HepG2 (cell line): ENCODE results near the gene NDUFS2. TPM values are rescaled to one million over a fixed set of nuclear protein-coding genes. Genes with fewer than 3 reads are reported as not detected.
A peak's percentile ranks its signal among the peaks of the same experiment; 100 is the strongest.

Experiments used
- BCL6 ChIP-seq: IDR thresholded peaks from 2 replicates; pipeline ENCODE4 v1.6.1; 2016; ENCODE audit warnings: missing genetic modification reagents, missing compliant biosample characterization
- EP300 ChIP-seq, 3 experiments: sonication (generic) in 1 of 3; formaldehyde crosslinking in 1 of 3; IDR thresholded peaks; 2 replicates each; pipeline versions ENCODE4 v1.5.1 to v1.6.1; 2011 to 2020; ENCODE audit warnings: low read depth in 2 of 3, low read length in 2 of 3, borderline replicate concordance in 1 of 3, improper control_type of control experiment in 1 of 3, mild to moderate bottlenecking in 1 of 3, missing genetic modification reagents in 1 of 3, moderate library complexity in 1 of 3
- HCFC1 ChIP-seq: fragments of 150-350 bp; IDR thresholded peaks from 2 replicates; pipeline ENCODE4 v1.6.1; 2014; ENCODE audit warnings: low read depth, low read length
- HDAC6 ChIP-seq: fragments of 200-600 bp; sonication (generic); IDR thresholded peaks from 2 replicates; pipeline ENCODE4 v1.7.0; 2017; ENCODE audit warnings: mild to moderate bottlenecking, antibody characterized with exemption, low read length, low read depth
- MAX ChIP-seq: IDR thresholded peaks from 2 replicates; pipeline ENCODE4 v1.6.1; 2012; ENCODE audit warnings: inconsistent platforms
- PCBP1 ChIP-seq: fragments of 200-400 bp; formaldehyde crosslinking; IDR thresholded peaks from 2 replicates; pipeline ENCODE4 v1.6.1; 2017; ENCODE audit warnings: mild to moderate bottlenecking, low read depth, low read length, borderline replicate concordance
- SIN3B ChIP-seq: fragments of 150-350 bp; IDR thresholded peaks from 2 replicates; pipeline ENCODE4 v1.6.1; 2014; ENCODE audit warnings: low read length
- TBX3 ChIP-seq: fragments of 450-650 bp; IDR thresholded peaks from 2 replicates; pipeline ENCODE4 v1.6.1; 2017; ENCODE audit warnings: antibody characterized with exemption, mild to moderate bottlenecking, inconsistent platforms, borderline replicate concordance
- ZNF430 ChIP-seq: sonication (generic); formaldehyde crosslinking; IDR thresholded peaks from 2 replicates; pipeline ENCODE4 v1.9.0; 2021; ENCODE audit warnings: mild to moderate bottlenecking, missing genetic modification reagents
- ZNF468 ChIP-seq: sonication (generic); formaldehyde crosslinking; IDR thresholded peaks from 2 replicates; pipeline ENCODE4 v1.8.0; 2022; ENCODE audit warnings: mild to moderate bottlenecking, moderate library complexity, missing genetic modification reagents
- ZNF709 ChIP-seq: sonication (generic); formaldehyde crosslinking; IDR thresholded peaks from 2 replicates; pipeline ENCODE4 v1.5.0; 2020; ENCODE audit warnings: mild to moderate bottlenecking, missing genetic modification reagents
- ZNF790 ChIP-seq: sonication (generic); formaldehyde crosslinking; IDR thresholded peaks from 2 replicates; pipeline ENCODE4 v1.8.0; 2022; ENCODE audit warnings: missing genetic modification reagents, mild to moderate bottlenecking, borderline replicate concordance
- ZNF841 ChIP-seq: sonication (generic); formaldehyde crosslinking; IDR thresholded peaks from 2 replicates; pipeline ENCODE4 v1.8.1; 2023; ENCODE audit warnings: missing genetic modification reagents, borderline replicate concordance
- polyA plus RNA-seq, 8 experiments: library from polyadenylated mRNA; depleted of rRNA in 3 of 8; stranded (reverse) in 7 of 8; unstranded in 1 of 8; fragments of >200 nt; fragmentation: Illumina TruSeq in 4 of 8; extraction: Trizol in 4 of 8; gene quantifications; 2 replicates each; pipeline versions ENCODE4 v1.2.1 to v1.2.3, GENCODE V29; 2011 to 2016; ENCODE audit warnings: low read depth in 4 of 8, missing spikeins in 1 of 8, mixed read lengths in 1 of 8; ENCODE audit not compliant: insufficient read depth in 1 of 8
- total RNA-seq, 5 experiments: library from RNA; depleted of rRNA; stranded (reverse); fragments of >200 nt; fragmentation: Illumina TruSeq; extraction: Trizol; gene quantifications; 2 replicates each; pipeline ENCODE4 v1.2.3, GENCODE V29; 2016; ENCODE audit warnings: low read depth in 1 of 5
- TF ChIP-seq, protein P1 (sequence below): sonication (generic); formaldehyde crosslinking; IDR thresholded peaks from 2 replicates; pipeline ENCODE4 v1.4.0; 2020; ENCODE audit warnings: missing genetic modification reagents, borderline replicate concordance
- TF ChIP-seq, protein P2 (sequence below): sonication (generic); formaldehyde crosslinking; IDR thresholded peaks from 2 replicates; pipeline ENCODE4 v1.4.0; 2020; ENCODE audit warnings: mild to moderate bottlenecking, missing genetic modification reagents
- TF ChIP-seq, protein P3 (sequence below): sonication (generic); formaldehyde crosslinking; IDR thresholded peaks from 2 replicates; pipeline ENCODE4 v1.8.0; 2022; ENCODE audit warnings: low read depth, missing genetic modification reagents
- TF ChIP-seq, protein P4 (sequence below): sonication (generic); formaldehyde crosslinking; IDR thresholded peaks from 2 replicates; pipeline ENCODE4 v1.9.0; 2021; ENCODE audit warnings: missing genetic modification reagents, mild to moderate bottlenecking, borderline replicate concordance

The NDUFS2 gene
- total and polyA plus RNA-seq, 2 of the 13 experiments (the other 11 are each of a cell fraction or from before 2014, with no cell fraction given), result 89.9 to 118 TPM

DNA sequence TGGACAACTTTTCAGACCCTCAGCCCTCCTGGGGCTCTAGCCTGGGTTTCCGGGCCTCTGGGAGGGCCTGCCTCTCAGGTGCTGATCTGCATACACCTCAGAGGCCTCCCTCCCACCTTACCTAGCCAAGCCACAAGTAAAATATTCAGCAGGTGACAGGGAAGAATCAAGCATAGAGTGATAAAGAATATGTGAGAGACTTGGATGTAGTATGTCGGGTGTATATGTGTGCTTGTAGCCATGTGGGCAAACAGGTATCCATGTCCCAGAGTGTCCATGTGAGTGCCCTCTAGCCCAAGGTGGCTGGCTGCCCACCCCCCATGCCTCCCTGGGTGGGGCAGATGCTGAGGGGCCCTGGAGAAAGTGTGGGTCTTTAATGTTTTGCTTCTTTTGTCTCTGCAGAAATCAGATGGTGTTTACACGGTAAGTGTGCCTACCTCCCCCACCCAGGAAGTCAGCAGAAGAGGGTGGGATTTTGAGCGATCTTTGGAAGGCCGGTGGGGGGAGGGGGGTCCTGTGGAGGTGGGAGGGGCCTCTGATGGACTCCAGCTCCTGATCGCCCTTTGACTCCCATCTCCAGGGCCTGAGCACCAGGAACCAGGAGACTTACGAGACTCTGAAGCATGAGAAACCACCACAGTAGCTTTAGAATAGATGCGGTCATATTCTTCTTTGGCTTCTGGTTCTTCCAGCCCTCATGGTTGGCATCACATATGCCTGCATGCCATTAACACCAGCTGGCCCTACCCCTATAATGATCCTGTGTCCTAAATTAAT, 16.3 kb downstream of the NDUFS2 start (continued):
- TF ChIP-seq, protein P1, sequence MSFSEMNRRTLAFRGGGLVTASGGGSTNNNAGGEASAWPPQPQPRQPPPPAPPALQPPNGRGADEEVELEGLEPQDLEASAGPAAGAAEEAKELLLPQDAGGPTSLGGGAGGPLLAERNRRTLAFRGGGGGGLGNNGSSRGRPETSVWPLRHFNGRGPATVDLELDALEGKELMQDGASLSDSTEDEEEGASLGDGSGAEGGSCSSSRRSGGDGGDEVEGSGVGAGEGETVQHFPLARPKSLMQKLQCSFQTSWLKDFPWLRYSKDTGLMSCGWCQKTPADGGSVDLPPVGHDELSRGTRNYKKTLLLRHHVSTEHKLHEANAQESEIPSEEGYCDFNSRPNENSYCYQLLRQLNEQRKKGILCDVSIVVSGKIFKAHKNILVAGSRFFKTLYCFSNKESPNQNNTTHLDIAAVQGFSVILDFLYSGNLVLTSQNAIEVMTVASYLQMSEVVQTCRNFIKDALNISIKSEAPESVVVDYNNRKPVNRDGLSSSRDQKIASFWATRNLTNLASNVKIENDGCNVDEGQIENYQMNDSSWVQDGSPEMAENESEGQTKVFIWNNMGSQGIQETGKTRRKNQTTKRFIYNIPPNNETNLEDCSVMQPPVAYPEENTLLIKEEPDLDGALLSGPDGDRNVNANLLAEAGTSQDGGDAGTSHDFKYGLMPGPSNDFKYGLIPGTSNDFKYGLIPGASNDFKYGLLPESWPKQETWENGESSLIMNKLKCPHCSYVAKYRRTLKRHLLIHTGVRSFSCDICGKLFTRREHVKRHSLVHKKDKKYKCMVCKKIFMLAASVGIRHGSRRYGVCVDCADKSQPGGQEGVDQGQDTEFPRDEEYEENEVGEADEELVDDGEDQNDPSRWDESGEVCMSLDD (CRISPR knock-in tag), result no peak
- TF ChIP-seq ZNF468 (CRISPR knock-in tag), result no peak
- no peak for TF ChIP-seq HCFC1
- TF ChIP-seq SIN3B, result no peak
- peak; percentile 54; the same call in 1 of the 2 replicates for TF ChIP-seq BCL6
- no peak; the same call in 1 of the 2 replicates for TF ChIP-seq ZNF841 (CRISPR knock-in tag)
- TF ChIP-seq MAX, result no peak
- TF ChIP-seq EP300 (IDR thresholded peaks at IDR 0.05; ENCODE audit: low read depth in 2 of 2, low read length in 2 of 2), result peak in 1 of 2 experiments; percentile 94; a peak in 2 of 4 replicates
- TF ChIP-seq EP300 (CRISPR knock-in tag; IDR thresholded peaks at IDR 0.05; ENCODE audit: borderline replicate concordance), result peak; percentile 78
- no peak for TF ChIP-seq ZNF709 (CRISPR knock-in tag)
- TF ChIP-seq PCBP1, result no peak
- TF ChIP-seq, protein P2, sequence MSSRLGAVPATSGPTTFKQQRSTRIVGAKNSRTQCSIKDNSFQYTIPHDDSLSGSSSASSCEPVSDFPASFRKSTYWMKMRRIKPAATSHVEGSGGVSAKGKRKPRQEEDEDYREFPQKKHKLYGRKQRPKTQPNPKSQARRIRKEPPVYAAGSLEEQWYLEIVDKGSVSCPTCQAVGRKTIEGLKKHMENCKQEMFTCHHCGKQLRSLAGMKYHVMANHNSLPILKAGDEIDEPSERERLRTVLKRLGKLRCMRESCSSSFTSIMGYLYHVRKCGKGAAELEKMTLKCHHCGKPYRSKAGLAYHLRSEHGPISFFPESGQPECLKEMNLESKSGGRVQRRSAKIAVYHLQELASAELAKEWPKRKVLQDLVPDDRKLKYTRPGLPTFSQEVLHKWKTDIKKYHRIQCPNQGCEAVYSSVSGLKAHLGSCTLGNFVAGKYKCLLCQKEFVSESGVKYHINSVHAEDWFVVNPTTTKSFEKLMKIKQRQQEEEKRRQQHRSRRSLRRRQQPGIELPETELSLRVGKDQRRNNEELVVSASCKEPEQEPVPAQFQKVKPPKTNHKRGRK, result no peak
- no peak for TF ChIP-seq ZNF790 (CRISPR knock-in tag)
- TF ChIP-seq, protein P3, sequence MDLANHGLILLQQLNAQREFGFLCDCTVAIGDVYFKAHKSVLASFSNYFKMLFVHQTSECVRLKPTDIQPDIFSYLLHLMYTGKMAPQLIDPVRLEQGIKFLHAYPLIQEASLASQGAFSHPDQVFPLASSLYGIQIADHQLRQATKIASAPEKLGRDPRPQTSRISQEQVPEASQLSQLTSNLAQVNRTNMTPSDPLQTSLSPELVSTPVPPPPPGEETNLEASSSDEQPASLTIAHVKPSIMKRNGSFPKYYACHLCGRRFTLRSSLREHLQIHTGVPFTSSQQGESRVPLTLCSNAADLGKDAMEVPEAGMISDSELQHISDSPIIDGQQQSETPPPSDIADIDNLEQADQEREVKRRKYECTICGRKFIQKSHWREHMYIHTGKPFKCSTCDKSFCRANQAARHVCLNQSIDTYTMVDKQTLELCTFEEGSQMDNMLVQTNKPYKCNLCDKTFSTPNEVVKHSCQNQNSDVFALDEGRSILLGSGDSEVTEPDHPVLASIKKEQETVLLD (CRISPR knock-in tag), result no peak; the same call in 1 of the 2 replicates
- peak; percentile 87 for TF ChIP-seq ZNF430 (CRISPR knock-in tag)
- TF ChIP-seq TBX3, result no peak
- TF ChIP-seq HDAC6, result no peak
- TF ChIP-seq, protein P4, sequence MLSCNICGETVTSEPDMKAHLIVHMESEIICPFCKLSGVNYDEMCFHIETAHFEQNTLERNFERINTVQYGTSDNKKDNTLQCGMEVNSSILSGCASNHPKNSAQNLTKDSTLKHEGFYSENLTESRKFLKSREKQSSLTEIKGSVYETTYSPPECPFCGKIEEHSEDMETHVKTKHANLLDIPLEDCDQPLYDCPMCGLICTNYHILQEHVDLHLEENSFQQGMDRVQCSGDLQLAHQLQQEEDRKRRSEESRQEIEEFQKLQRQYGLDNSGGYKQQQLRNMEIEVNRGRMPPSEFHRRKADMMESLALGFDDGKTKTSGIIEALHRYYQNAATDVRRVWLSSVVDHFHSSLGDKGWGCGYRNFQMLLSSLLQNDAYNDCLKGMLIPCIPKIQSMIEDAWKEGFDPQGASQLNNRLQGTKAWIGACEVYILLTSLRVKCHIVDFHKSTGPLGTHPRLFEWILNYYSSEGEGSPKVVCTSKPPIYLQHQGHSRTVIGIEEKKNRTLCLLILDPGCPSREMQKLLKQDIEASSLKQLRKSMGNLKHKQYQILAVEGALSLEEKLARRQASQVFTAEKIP (CRISPR knock-in tag), result no peak
